ENCODE data around the gene ARHGEF11.
"Not testable (repeated sequence)": the region's sequence is repeated elsewhere in the genome, so short reads cannot be mapped to it uniquely, and the experiment has no call there.

ARHGEF11 gene, protein sequence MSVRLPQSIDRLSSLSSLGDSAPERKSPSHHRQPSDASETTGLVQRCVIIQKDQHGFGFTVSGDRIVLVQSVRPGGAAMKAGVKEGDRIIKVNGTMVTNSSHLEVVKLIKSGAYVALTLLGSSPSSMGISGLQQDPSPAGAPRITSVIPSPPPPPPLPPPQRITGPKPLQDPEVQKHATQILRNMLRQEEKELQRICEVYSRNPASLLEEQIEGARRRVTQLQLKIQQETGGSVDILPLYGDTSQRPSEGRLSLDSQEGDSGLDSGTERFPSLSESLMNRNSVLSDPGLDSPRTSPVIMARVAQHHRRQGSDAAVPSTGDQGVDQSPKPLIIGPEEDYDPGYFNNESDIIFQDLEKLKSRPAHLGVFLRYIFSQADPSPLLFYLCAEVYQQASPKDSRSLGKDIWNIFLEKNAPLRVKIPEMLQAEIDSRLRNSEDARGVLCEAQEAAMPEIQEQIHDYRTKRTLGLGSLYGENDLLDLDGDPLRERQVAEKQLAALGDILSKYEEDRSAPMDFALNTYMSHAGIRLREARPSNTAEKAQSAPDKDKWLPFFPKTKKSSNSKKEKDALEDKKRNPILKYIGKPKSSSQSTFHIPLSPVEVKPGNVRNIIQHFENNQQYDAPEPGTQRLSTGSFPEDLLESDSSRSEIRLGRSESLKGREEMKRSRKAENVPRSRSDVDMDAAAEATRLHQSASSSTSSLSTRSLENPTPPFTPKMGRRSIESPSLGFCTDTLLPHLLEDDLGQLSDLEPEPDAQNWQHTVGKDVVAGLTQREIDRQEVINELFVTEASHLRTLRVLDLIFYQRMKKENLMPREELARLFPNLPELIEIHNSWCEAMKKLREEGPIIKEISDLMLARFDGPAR (N-terminal part only)

DNA sequence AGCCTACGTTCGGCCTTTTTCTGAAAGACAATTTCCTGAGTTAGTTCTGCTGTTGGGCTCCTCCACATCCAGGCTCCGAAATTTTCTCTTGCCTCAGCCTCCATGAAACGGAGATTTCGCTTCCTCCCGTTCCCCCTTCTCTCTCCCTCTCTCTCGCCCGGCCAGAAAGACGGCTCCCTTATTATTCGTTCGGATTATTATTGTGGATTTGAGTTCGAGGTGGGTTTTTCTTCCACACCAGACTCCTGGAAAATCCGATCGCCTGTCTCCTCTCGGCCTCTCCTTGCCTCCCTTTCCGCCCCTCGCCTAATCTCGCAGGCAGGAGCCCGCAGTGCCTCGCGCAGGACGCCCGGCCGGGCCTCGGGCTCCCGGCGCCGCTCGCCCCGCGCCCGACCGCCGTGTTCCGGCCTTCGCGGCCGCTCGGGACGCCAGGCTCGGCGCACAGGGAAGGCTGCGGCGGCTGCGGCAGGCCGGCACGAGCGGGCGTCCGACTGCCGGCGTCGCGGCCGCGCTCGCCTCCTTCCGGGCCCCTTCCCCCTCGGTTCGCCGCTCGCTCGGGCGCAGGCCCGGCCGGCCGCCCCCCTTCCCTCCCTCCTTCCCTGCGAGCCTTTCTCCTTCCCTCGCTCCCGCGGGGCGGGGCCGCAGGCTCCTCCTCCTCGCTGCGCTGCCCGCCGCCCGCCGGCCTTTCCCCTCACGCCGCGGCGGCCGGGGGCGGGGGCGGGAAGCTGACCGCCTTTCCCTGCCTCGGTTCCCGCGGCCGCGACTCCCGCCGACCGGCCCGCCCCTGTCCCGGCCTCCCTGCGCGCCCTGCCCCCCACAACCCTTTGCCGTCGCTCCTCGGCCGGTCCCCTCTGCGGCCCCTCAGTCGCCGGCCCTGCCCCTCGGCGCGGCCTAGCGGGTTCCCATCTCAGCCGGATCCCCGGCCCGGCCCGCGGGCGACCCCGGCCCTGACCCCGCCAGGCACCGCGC is at the start of gene ARHGEF11:
Gene ARHGEF11, minus strand, starts transcription at position 493 of the 969 bp plus-strand sequence. CDS start 1,412 bp downstream, outside the sequence.
- peak; percentile 92 for DNase-seq

DNA sequence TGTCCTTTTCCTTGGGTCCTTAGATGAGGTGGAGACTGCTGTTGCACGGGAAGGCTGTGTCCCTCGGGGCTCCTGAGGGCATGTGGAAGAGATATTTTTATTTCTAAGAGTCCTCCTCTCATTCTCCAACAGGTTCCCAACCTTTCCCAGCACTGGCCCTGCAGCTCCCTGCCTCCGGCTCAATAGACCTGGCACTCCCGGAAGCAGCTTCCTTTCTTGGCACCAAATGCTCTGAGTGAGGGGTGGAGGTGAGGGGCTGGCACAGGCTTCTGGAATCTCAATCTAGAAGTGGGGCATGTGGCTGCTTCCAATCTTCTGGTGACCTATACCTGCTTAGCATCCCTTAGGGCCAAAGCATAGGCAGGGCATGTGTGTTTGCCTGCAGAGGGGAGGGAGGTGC is 49.5 kb upstream of the ARHGEF11 start:
- DNase-seq: no peak

DNA sequence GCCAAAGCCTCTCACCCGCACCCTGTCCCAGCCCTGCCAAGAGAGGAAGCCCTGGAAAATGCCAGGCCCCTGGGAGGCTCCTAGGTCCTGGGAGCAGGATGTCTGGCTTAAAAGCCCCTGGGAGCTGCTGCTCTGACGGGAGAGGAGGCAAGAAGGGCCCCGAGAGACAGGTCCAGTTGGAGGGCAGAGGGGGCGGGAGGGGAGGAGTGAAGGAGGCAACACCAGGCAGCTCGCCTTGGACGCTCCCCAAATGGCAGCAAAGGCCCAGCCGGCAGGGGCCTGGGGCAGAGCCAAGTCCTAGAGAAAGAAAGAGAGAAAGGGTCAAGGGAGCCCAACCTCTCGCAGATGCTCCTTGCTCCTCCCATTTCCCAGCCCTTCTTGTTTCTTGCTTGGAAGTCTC is 47.3 kb upstream of the ARHGEF11 start:
- DNase-seq: no peak

DNA sequence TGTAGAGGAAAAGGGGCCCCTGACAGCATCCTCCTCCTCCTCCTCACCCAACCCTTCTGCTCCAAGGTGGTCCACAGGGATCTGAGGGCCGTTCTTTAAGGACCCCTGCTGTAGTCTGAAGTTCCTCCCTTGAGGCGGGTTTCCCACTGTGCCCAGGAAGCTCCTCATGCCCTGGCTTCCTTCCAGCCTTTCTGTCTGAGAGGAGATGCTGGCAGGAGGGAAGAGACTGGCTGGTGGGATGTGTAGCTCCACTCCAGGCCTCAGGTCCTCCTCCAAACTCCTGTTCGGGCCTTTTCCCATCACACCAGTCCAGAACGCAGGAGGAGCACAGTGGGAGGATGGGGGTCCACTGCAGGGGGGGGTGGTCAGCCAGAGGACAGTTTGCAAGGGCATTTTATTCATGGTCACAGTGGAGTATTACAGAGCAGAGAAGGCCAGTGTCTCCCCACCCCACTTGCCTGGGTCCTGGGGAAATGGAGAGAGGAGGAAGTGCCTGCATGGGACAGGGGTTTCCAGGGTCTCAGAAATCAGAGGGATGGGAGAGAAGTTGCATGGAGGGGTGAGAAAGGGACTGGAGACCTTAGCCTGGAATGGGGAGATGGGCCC is 46.2 kb upstream of the ARHGEF11 start:
- DNase-seq: no peak

DNA sequence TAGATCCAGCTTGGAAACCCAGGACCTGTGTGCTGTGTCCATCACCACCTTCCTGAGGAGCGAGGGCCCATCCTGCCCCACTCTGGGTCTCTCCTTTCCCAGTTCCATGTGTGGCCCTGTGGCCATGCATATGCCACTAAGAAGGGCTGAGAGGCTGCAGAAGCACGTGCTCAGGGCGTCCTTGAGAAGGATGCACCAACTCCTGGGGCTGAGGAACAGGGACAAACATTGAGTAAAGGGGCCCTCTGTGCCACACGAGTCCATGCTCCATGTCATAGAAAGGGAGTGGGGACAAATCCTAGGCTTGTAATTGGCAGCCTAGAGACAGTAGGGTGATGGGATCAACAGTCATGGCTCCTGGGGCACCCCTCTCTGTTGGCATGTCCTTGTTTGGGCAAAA is 45.6 kb upstream of the ARHGEF11 start:
- no peak for DNase-seq

DNA sequence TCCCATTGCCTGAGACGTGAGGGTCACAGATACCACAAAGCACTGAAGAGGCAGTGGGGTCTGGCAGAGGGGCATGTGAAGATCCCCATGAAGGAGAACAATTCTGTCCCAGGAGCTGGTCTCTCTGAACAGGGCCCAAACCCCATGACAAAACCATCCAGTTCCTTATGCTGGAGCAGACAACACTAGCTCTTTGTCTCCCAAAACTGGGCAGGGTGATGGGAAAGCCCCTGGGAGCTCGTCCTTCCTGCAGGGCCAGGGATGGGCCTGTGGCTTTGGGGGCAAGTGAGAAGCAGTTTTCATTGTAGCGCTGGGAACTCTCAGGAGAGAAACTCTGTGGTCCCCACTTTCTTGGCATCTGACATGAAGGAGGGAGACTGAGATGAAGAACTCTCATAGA is 45.2 kb upstream of the ARHGEF11 start:
- DNase-seq: no peak

DNA sequence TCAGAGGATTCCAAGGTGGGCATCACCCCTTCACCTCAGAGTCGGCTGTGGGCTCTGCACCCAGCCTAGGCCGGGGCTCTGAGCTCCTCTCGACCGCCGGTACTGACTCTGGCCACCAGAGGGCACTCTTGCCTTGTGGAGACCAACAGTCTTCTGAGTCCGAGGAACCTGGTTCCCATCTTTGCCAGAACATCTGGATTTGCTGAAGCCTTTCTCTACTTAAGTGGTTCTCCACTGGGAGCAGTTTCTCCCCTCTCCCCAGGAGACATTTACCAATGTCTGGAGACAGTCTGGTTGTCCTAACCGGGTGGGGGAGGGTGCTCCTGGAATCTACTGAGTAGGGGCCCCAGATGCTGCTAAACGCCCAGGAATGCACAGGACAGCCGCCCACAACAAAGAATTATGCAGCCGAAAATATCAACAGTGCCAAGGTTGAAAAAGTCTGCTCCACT is 44.7 kb upstream of the ARHGEF11 start:
- peak; percentile 78 for DNase-seq

DNA sequence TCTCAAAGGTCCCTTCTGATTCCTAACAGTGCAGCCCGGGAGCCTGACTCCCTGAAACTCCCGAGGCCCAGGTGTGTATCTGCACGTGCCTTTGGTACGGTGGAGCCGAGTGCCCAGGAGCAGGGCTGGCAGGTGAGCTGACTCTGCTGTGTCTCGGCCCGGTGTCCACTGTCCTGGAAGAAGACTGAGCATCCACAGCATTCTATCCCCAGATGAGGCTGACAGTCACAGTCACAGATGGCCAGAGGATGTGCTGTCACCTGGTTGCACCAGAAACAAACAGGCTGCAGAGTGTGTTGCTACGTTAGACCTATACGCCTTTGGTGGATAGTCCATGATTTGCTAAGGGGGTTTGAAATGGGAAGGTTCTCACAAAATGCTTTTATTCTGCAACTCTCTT is 44.2 kb upstream of the ARHGEF11 start:
- no peak for DNase-seq

DNA sequence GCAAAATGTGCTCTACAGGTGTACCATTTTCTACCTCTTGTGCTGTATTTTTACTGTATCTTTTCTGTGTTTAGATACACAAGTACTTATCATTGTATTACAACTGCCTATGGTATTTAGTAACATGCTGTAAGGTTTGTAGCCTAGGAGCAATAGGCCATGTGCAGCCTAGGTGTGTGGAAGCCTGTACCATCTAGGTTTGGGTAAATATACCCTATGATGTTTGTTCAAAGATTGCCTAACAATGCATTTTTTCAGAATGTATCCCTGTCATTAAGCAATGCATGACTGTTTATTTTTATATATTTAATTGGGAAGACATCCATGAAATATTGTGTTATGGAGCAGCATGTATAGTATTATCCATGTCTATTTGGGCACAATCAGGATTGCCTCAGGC is 43.1 kb upstream of the ARHGEF11 start:
- no peak for DNase-seq

DNA sequence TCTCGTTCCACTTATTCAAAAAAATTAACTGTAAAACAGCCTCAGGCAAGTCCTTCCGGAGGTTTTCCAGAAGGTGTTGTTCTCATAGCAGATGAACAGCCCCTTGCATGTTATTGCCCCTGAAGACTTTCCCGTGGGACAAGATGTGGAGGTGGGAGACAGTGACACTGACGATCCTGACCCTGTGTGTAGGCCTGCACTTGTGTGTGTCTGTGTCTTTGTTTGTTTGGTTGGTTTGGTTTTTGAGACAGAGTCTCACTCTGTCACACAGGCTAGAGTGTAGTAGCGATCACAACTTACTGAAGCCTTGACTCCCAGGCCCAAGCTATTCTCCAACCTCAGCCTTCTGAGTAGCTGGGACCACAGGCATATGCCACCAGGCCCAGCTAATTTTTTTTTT is 41.5 kb upstream of the ARHGEF11 start:
- no peak for DNase-seq

DNA sequence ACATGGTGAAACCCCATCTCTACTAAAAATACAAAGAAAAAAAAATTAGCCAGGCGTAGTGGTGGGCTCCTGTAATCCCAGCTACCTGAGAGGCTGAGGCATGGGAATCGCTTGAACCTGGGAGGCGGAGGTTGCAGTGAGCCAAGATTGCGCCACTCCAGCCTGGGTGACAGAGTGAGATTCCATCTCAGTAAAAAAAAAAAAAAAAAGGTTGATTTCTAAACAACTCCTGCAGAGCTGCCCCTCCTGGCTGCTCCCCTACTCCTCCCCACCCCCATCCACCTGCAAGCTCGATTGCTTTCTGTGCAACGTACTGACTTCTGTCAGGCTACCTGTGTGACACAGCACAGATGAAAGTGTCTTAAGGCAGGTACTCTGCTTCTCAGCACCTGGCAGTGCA is 40.8 kb upstream of the ARHGEF11 start:
- DNase-seq: no peak

DNA sequence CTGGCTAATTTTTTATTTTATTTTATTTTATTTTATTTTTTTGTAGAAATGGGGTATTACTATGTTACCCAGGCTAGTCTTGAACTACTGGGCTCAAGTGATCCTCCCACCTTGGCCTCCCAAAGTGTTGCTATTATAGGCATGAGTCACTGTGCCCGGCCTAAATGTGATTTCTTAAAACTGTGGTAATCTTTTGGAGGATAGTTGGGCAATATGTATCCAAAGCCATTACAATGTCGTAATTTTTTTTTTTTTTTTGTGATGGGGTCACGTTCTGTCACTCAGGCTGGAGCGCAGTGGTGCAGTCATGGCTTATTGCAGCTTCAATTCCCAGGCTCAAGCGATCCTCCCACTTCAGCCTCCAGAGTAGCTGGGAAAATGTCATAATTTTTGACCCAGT is 39.9 kb upstream of the ARHGEF11 start:
- DNase-seq: peak; percentile 45

DNA sequence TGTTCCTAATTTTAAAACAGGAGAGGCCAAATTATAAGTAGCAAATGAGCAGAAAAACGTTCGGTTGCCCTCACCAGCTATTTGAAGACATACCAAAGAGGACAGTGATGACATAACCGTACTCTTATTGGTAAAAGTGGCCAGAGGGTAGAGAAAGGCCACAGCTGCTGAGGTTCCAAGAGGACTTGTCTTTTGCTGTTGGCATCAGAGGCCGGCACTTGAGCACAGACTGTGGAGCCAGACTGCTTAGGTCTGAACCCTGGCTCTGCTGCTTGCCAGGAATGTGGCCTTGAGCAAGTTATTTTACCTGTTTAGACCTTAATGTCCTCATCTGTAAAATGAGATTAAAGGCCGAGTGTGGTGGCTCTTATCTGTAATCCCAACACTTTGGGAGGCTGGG is 39.2 kb upstream of the ARHGEF11 start:
- no peak for DNase-seq

DNA sequence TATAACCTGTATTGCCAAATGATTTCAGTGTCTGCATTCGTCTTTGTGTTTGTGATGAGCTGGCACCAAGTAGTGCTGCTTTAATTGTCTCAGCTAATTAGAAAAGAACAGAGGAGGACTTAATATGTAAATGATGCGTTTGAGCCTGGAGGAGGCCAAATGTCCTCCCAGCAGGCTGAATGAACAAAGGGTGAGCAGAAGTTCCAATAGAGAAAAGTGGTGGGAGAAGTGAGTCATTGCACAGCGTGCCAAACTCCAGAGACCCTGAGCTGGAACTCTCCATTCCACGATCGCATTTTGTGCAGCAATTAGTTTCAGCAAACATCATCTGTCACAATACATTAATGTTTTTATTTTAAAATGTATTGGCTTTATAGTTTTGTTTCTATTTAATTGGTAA is 36.2 kb upstream of the ARHGEF11 start:
- DNase-seq: no peak

DNA sequence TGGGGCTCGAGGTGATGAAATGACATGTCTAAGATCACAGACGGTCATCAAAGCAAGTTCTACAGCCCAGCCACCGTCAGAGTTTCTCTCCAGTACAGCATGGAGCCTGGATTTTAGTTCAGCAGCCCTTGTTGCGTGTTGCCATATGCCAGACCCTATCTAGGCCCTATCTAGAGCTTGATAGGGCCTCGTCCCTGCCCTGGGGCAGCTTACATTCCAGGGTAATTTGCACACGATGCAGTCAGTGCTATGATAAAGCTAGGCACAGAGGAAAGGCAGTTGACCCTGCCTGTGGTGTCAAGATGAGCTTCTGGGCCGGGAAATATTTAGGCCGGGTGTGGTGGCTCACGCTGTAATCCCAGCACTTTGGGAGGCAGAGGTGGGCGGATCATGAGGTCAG is 35.2 kb upstream of the ARHGEF11 start:
- DNase-seq: no peak

DNA sequence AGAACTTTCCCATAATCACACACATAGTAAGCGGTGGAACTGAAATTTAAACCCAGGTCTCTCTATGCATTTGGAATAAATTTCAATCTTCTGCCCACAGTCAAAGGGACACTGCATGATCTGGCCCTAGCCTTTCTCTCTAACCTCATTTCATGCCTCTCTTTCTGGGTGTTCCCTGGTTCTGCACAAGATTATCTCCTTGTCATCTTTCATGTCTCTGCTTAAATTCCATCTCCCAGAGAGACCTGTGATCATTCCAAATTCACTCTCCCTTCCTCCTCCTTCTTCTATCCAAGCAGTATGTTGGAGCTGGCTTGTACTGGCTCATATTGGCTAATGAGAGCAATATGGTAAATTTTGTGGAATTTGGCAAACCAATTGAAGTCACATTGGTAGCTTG is 31.9 kb upstream of the ARHGEF11 start:
- DNase-seq: no peak

DNA sequence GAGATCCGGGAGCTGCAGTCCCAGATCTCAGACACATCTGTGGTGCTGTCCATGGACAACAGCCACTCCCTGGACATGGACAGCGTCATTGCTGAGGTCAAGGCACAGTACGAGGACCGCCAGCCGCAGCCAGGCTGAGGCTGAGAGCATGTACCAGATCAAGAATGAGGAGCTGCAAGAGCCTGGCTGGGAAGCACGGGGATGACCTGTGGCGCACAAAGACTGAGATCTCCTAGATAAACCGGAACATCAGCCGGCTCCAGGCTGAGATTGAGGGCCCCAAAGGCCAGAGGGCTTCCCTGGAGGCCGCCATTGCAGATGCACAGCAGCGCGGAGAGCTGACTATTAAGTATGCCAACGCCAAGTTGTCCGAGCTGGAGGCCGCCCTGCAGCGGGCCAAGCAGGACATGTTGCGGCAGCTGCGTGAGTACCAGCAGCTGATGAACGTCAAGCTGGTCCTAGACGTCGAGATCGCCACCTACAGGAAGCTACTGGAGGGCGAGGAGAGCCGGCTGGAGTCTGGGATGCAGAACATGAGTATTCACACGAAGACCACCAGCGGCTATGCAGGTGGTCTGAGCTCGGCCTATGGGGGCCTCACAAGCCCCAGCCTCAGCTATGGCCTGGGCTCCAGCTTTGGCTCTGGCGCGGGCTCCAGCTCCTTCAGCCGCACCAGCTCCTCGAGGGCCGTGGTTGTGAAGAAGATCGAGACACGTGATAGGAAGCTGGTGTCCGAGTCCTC is 28.6 kb upstream of the ARHGEF11 start:
- DNase-seq: peak; percentile 67

DNA sequence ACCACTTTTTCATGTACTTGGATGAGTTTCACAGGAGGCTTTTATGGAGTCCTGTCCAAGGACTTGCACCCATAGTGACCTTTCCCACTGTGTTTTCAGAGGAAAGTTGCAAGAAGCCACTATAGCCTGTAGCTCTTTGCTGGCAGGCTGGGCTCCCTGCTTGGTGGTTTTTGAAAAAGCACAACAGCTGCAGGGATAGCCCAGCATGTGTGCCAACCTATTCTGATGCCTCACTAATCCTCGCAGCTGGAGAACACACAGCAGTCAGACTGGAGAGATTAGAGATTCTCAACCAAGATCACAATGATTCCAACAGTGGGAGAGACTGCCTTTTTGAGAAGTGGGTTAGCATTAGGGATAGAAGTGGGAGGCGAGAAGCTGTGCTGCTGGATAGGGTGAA is 24.1 kb upstream of the ARHGEF11 start:
- no peak for DNase-seq

DNA sequence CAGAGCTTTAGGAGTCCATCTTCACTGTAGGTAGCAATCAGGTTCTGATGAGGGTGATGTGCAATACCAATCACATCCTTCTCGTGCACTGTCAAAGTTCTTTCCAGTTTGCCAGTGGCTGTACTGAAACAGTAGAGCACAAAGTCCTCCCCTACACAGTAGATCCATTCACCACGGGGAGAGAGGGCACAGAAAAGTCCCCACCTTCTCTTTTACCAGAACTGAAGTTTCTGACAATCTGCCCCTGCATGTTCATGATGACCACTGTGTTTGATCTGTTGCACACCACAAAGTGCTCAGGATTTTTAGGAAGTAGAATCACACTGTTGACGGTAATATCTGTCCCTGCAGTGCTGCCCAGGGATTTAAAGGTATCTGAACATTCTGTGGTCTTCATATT is 13.7 kb upstream of the ARHGEF11 start:
- not testable (repeated sequence) for DNase-seq

DNA sequence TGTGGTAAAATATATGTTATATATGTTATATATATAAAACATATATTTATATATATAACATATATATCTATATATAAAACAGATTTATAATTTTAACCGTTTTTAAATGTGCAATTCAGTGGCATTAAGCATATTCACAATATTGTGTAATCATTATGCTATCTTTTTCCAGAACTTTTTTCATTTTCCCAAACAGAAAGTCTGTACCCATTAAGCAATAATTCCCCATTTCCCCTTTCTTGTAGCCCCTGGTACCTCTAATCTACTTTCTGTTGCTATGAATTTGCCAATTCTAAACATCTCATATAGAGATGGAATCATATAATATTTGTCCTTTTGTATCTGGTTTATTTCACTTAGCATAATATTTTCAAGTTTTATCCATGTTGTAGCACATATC is 10.7 kb upstream of the ARHGEF11 start:
- no peak for DNase-seq

DNA sequence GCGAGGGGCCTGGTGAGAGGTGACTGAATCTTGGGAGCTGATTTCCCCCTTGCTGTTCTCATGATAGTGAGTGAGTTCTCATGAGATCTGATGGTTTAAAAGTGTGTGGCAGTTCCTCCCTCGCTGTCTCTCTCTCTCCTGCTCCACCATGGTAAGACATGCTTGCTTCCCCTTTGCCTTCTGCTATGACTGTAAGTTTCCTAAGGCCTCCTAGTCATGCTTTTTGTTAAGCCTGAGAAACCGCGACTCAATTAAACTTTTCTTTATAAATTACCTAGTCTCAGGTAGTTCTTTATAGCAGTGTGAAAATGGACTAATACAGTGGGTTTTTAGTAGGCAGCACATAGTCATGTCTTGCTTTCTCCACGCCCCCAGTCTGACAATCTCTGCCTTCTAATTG is 10.2 kb upstream of the ARHGEF11 start:
- DNase-seq: not testable (repeated sequence)

DNA sequence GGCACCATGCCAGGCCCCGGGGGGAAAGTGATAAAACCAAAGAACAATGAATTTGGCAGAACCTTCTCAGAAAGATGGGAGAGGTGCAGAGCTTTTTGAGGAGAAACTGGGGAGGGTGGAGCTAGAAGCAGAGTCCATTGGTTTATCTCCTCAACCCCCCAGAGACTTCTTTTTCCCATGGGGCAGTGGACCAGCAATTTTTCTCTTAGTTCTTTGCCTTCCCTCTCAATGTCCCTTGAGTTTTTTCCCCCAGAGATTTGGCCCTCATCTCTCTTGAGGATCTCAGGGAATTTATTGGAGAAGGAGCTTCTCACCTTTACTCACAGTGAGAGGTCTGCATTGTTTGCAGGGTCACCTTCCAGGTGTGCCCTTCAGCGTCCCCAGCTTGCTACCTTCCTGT is 5.3 kb upstream of the ARHGEF11 start:
- DNase-seq: no peak
